GM21367 (cell line): ENCODE results near the gene TIFAB.
"Not testable (repeated sequence)": the region's sequence is repeated elsewhere in the genome, so short reads cannot be mapped to it uniquely, and the experiment has no call there.

ENCODE experiments used
- ATAC-seq: cut with Tn5 transposase; IDR thresholded peaks from one replicate; pipeline ENCODE4 v1.9.1; 2021; ENCODE audit not compliant: unreplicated experiment

The TIFAB gene, protein sequence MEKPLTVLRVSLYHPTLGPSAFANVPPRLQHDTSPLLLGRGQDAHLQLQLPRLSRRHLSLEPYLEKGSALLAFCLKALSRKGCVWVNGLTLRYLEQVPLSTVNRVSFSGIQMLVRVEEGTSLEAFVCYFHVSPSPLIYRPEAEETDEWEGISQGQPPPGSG

DNA sequence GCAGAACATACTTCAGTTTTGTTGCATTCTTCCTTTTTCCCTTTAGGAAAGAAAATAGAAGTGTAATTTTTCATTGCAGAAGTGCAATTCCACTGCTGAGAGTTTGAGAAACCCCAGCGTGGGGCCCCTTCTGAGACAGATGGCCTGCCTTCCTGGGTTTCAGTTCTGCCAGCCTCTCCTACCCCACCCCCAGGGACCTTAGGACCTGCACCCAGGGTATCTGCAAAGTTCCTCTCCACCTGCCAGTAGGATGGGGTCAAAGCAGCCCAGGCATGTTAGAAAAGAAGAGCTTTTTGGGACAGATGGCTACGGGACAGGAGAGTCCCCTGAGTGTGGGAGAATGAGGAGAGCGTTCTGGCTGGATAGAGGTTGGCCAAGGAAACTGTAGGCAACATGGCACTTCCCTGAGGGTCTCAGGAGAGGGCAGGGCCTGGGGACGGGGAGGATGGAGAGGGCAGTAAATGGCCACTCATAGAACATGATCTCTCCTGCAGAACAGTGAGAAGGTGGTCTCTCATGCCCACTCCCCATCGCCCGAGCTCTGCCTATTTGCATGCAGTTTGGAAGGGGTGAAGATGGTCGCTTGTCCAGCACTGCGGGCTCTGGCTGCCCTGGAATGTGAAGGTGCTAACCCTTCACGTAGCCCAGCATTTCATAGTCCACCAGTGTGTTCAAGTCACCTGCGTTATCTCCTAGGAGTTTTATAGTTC lies at the start of gene TIFAB:
Gene TIFAB, minus strand, starts transcription at position 31 of the 710 bp plus-strand sequence. CDS start 2,412 bp downstream, outside the sequence.
- no peak for ATAC-seq

DNA sequence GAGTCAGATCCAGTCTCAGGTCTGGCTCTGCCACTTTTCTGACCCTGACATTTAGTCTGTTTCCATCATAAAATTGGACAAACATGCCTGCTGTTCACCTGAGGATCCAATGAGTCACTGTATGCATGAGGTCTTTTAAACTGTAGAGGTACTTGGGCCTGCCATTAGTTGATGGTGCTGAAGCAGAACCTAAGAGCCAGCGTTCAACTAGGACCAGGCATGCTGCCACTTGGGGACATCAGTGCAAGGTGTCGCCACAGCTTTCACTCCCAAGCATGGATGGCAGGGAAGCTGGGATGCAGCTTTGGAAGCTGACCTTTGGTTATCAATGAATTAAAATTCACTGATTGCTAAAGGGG lies 46.5 kb upstream of the TIFAB start:
- ATAC-seq = no peak

DNA sequence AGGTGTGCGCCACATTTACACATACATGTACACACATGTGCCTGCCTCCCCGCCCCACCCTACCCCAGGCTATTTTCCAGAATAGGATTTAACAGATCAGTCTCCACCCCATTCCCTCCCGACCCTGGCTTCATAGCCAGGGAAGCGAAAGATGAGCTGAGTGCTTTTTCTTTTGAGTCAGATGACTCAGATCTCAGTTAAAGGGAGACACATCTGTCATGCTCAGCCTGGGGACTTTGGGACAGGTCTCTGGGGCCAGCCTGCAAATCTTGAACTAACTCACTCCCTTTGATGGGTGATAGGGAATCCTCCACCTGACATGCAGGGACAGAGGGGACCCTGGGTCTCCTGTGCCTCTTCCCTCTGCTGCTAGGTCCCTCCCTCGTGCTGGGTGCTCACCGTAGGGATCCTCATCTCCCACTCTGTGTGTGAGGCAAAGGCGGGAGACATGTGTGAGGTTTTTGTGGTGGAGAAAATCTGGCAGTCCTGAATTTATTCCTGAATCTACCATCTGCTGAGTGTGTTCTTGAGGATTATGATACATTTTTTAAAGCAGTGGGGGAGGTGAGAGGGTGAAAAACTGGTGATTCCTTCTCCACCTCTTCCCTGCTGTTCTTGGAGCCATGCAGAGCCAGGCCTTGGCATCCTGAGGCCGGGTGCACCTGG lies 46.0 kb upstream of the TIFAB start:
- no peak for ATAC-seq

DNA sequence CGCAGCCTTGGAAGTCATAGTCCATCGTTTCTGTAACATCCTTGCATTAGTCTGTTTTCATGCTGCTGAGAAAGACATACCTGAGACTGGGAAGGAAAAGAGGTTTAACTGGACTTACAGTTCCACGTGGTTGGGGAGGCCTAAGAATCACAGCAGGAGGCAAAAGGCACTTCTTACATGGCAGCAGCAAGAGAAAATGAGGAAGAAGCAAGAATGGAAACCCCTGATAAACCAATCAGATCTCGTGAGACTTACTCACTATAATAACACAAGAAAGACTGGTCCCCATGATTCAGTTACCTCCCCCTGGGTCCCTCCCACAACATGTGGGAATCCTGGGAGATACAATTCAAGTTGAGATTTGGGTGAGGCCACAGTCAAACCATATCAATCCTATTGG lies 43.4 kb upstream of the TIFAB start:
- ATAC-seq = not testable (repeated sequence)

DNA sequence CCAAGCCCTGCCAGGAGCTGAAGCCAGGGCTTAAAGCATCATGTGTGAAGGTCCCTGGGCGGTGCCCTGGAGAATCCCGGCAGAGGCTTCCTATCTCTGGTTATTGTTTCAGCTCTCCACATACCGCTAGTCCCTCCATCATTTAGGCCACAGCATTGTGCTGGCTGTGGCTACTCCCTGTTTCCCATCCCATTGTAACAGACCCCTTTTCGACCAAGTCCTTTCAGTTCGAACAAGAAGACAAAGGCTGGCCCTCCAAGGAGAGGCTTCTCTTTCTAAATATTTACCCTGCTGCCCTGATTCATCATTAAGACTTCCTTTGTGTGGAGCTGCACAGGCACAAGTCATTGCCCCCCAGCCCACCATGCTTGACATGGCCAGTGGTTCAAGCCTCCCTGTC lies 42.0 kb upstream of the TIFAB start:
- ATAC-seq = no peak

DNA sequence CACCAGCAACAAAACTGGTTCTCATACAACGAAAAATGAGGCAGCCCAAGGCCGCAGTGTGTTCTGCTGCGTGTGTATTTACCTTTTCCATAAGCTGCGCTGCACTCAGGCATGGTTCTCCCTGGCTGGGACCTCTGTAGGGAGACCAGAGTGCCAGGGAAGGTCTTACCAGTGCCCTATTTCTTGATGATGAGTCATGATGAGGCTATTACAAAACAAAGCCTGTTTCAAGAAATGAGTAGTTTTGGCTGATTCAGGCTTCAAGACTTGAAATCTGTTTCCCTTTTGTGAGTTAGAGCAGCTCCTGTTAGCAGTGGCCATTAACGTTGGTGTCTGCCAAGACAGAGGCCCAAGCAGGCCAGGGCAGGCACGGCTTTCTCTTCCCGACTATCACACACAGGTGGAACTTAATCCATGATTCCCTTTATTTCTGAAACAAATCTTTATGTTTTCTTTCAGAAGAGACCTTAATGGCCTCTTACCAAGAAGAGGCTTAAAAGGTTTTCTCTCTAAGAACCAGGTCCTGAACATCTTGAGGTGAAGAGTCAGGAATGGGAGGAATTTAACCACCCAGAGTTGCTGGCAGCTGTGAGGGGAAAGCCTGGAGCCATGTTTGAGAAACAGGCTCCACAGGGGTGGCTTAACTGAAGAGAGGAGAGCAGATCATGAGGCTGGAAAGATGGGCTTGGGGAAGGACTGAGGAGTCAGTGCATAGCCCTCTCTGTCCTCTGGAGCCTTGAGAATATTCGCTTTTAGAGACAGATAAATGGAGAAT lies 41.4 kb upstream of the TIFAB start:
- no peak for ATAC-seq

DNA sequence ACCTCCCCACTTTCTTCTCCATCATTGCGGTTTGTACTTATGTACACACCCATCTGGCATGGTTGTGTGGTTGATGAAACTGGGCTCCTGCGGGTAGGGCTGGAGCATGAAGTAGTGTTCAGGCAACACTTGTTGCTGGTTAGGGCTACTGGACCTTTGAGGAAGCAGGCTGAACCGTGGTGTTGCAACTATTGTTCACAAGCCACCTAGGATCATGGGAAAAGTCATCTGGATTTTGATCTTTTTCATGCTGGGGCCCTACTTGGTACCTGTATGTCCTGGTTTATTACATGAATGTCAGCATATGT lies 40.1 kb upstream of the TIFAB start:
- no peak for ATAC-seq

DNA sequence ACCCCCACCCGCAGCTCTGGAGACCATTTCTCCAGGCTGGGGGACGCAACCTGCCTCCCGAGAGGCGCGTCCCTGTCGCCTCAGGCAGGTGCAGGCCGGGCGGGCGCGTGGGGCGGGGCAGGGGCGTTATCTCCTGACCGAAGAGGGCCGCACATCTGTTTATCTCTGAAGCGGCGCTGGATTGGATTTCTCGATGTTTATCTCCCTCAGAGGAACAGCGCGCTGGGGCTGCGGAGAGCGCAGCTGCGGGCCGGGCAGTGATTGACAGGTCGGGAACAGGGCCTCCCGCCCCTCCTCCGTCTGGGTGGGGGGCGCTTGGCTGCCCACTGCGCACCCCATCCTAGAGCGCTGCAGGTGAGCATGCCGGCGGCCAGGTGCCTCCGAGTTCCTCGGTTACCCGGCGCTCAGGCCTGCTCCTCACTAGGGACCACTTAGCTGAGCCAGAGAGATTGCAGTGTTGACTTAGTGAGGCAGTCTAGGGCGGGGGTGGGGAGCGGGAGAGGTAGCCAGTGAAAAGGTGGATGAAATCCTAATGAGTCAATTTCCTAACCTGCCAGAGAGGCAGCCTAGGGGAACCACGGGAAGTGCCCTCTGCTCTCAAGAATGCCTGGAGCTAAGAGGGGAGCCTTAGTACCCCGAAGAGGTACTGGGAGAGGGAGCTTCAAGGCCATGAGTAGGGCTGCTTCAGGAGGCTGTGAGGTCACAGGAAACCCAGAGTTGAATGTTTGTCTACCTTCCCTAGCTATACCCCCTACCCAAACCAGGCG lies 39.6 kb upstream of the TIFAB start:
- ATAC-seq = no peak

DNA sequence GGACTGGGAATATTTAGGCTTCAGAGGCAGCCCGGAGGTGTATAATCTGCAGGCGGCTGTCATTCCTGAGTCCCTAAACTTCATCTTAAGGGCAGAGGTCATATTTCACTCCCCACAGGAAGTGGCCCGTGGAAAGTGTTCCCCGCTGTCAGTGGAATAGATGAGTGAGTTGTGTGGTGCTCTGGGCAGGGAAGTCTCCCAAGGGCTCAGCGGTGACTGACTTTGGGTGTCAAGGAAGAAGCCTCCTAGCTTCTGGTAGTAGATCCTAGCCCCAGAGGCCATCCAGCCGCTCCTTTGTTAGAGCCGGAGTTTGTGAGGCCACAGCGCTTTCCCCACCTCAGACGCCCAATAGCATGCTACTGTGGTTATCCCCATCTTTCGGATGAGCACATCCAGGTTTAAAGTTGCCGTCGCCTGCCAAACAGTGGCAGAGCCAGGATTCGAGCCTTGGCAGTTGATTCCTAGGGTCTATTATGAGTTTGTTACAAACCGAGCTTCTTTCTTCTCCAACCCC lies 38.9 kb upstream of the TIFAB start:
- ATAC-seq = no peak

DNA sequence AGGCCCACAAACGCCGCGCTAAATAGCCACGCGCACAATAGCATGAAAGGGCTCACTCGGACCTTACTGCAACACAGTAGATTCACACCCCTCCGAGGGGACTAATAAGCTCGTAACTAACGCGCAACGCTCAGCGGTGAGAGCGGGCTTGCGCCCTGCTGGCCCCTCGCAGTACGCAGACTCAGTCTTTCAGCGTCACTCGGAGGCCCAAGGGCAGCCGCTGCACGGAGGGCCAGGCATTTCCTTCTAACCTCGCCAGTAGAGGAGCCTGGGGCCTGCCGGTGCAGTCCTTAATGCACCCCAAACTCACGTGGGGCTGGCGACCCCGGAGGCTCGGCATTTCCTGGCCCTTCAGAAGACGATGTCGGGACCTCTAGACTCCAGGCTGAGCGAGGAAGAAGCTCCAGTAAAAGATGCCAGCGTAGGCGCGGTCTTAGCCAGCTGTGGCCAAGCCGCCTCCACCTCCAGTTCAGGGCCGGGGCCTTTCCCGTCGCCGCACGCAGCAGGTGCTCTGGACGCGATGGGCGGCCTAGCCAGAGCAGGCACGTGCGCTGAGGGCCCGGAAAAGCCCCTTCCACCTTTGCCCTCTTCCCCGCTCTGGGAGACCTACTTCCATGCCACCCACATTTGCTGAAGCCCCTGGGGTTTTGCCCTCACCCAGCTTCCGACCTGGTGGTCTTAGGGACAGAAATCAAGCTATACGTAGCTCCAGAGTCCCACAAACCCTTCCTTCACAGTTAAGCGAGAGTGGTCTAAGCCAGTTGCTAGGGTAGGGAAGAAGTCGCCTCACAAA lies 38.3 kb upstream of the TIFAB start:
- no peak for ATAC-seq

DNA sequence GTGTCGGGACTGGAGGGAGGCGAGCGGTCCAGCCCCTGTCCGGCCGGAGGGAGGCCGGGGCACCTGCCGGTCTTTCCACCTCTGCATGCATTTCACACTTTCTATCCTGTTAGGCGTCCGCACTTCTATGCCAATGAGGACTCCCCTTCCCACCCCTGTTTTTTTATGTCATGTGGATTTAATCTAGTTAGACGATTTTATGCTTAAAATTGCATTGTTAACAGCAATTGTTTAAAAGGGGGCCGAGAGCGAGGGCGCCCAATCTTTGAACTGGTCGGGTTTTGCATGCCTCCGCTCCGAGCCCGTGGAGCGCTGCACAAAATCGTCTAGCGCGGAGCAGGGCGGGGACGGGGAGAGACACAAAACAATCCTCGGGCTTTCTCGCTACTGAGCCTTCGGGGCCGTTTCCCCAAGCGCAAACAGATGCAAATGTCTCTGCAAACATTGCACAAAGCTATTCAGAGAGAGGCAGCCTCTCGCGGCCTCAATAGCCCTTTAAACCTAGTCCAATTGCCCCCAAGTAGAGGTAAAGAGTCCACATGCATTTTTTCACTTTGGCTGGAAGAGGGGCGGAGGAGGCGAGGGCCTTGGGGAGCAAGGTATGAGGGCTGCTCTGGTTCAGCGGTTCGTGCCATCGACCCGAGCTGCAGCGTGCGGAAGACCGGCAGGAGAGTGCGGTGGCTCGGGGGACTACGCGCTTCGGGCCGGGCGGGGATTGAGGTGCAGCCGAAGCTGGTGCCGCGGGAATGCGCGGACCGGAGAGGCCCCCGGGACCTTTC lies 37.5 kb upstream of the TIFAB start:
- ATAC-seq = no peak

DNA sequence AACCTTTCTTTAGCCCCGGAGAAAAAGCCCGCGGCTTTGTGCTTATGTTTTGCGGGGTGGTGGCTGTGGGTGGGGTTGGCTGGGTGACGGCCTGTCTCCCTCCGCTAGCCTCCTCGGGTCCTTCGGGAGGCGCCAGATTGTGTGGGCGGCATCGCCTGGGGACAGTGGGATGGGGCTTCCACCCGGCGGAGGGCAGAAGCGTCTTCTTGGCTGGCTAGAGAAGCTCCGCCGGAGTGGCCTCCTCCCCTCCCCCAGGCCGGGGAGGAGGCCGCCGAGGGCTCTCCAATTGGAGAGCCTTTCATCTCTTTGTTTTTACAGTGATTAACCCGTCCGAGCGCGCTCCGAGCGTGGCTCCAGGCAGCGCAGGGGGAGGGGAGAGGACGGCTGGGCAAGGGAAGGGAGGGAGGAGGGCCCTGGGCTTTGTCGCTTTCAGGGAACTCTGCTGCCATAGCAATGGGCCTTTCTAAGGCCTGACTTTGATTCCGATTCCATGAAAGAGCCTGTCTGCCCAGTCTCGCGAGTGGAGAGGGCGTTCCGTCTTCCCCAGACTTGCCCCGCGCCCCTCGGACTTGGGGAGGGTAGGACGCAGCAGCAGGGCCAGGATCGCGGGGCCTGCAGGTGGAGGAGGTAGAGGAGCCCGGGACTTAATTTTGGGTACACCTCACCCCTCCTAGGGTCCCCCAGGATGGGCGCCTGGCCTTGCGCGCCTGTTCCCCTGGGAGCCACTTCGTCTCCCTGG lies 36.7 kb upstream of the TIFAB start:
- ATAC-seq = no peak

DNA sequence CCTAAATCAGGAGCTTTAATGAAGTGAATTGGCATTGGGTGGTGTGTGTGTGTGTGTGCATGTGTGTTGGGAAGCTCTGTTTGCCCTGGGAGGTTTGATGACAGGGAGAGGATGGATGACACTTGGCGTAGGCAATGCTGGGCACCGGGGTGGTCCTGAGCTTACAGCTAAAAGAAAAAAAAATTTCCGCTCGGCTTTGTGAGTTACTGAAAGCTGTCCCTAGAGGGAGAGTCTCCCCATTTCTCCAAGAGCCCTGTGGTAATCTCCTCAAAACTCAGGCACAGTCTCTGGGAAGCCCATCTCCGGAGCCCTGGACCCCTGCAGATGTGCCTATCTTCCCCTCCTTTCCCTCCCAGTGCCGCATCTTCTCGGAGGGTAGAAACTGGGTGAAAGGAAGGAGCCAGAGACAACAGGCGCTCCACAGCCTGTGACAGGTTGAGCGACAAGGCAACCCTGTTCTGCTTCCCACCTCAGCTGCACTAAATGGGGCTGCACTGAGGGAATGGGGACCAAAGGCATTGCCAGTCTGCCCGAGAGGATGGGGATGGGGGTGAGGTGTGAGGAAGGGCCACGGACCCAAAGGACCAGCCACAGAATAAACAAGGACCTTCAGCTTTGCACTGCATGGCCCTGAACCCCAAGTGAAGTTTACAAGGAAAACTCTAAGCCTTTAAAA lies 35.8 kb upstream of the TIFAB start:
- no peak for ATAC-seq

DNA sequence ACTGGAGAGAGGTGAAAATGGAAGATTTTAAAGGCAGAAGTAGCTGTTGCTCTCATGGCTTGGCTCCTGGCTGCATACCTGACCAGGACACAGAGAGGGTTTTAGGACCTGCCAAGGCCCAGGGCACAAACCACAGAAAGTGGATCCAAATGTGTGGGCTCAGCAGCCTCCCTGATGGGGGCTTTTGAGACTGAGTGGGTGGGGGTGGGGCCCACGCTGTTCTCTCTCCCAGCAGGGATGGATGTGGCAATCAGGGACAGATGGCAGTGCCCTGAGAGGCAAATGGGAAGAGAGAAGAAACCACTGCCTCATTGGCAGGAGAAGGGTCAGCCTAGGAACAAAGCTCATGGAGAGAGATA lies 34.9 kb upstream of the TIFAB start:
- ATAC-seq = no peak

DNA sequence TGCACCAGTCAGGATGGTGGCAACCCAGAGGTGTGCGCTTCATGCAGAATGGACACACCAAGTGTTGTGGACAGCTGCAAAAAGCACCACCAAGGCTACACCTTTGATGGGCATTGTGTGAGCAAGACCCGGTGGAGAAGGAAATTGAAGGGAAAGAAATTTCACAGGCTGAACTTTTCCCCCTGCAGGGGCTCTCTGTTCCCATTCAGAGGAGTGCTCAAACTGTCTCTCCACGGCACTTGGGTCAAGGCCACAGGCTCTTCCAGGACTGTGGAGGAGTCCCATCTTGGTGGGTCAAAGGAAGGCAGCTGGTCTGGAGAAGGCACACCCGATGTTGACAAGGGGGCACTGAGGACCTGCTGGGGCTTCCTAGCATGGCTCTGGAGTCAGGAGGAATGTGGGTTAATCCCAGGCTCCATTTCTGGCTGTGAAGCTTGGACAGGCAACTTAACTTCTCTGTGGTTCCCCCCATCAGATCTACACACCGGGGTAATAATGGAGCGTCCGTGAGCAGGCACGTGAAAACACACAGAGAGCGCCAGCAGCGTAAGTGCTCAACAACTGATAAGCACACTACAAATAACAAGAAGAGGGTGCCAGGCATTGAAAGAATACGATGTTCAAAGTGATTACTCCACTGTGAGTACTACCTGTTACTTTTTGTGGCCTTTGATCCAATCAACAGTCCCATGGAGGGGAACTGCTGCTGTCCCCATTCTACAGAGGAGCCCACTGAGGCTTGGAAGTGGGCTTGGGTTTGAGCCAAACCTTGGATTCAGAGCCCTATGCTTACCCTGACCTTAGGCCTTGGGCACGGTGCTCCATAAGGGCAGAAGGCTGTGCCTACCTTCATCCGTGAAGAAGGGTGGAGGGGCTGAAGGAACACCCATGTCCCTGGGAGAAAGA lies 34.2 kb upstream of the TIFAB start:
- ATAC-seq = no peak

DNA sequence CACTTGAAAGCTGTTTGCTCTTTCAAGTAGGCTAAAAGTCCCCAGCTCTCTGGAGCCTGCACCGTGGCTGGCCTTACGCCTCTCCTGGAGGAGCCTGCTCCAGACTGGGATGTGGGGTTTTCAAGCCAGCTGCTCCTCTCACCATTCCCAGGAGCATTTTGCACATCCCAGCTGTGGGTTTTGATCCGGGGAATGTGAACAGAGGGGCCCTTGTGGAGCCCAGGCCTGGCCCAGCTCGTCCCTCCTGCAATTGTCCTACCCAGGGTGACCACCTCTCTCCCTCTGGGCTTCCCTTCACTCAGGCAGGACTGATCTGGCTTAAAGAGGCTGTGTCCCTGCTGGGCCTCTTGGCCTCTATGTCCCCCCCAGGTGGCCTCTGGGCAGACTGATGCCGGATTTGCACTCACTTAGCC lies 32.5 kb upstream of the TIFAB start:
- ATAC-seq = no peak

DNA sequence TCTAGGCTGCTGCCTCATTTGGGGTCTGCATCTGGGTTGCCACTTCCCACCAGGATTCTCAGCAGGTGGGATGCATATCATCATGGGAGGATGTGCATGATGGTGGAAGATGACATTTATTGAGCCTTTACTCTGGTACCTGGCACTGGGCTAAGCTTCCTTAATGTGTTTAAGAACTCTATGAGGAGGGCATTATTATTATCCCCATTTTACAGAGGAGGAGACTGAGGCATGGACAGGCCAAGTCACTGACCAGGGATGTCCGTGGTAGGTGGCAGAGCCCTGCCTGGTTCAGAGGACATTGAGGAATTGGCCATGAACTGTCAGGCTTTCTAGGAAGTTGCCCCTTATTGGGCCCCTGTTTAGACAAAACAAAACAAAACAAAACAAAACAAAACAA lies 31.1 kb upstream of the TIFAB start:
- ATAC-seq = no peak
